ENCODE results near the gene AGBL1.

AGBL1 gene

GRCh38 chr15:86850939-86851338, 771.3 kb downstream of the AGBL1 start:
- DNase-seq (ENCODE audit: low read depth, low spot score), result no peak
- no peak for TF ChIP-seq CTCF (IDR thresholded peaks at IDR 0.05; ENCODE audit: low read depth, low read length)
- H3K4me3 ChIP-seq (ENCODE audit: low read depth, low read length), result no peak overlapping the region
- in situ Hi-C loops (cut with HindIII; ENCODE audit: low sequenced_read_pairs), result no loop called here

- DNase-seq (ENCODE audit: low read depth, low spot score), result no peak
- no peak overlapping the region for H3K4me3 ChIP-seq (ENCODE audit: low read depth, low read length)
- in situ Hi-C loops (cut with HindIII; ENCODE audit: low sequenced_read_pairs), result no loop called here
- no peak for TF ChIP-seq CTCF (IDR thresholded peaks at IDR 0.05; ENCODE audit: low read depth, low read length)
These were observed 773.1 kb downstream of the AGBL1 start for GRCh38 chr15:86852741-86853140.

GRCh38 chr15:86854176-86854575, 774.5 kb downstream of the AGBL1 start:
- H3K4me3 ChIP-seq (ENCODE audit: low read depth, low read length), result no peak overlapping the region
- in situ Hi-C loops (cut with HindIII; ENCODE audit: low sequenced_read_pairs), result no loop called here
- no peak for DNase-seq (ENCODE audit: low read depth, low spot score)
- no peak for TF ChIP-seq CTCF (IDR thresholded peaks at IDR 0.05; ENCODE audit: low read depth, low read length)

- TF ChIP-seq CTCF (IDR thresholded peaks at IDR 0.05; ENCODE audit: low read depth, low read length), result no peak
- no peak overlapping the region for H3K4me3 ChIP-seq (ENCODE audit: low read depth, low read length)
- in situ Hi-C loops (cut with HindIII; ENCODE audit: low sequenced_read_pairs), result no loop called here
- no peak for DNase-seq (ENCODE audit: low read depth, low spot score)
These were observed 775.9 kb downstream of the AGBL1 start for GRCh38 chr15:86855307-86856291.

GRCh38 chr15:86857701-86858100, 778.0 kb downstream of the AGBL1 start:
- in situ Hi-C loops (cut with HindIII; ENCODE audit: low sequenced_read_pairs), result no loop called here
- no peak for DNase-seq (ENCODE audit: low read depth, low spot score)
- TF ChIP-seq CTCF (IDR thresholded peaks at IDR 0.05; ENCODE audit: low read depth, low read length), result no peak
- no peak overlapping the region for H3K4me3 ChIP-seq (ENCODE audit: low read depth, low read length)

- TF ChIP-seq CTCF (IDR thresholded peaks at IDR 0.05; ENCODE audit: low read depth, low read length), result no peak
- no peak overlapping the region for H3K4me3 ChIP-seq (ENCODE audit: low read depth, low read length)
- peak; percentile 73 for DNase-seq (ENCODE audit: low read depth, low spot score)
- in situ Hi-C loops (cut with HindIII; ENCODE audit: low sequenced_read_pairs), result no loop called here
These were observed 783.7 kb downstream of the AGBL1 start for GRCh38 chr15:86863226-86863915.

All from astrocyte of the spinal cord (primary cell).